D721Med (cell line): ENCODE measurements around the gene USP2.

ENCODE experiments used
- DNase-seq: peaks from one replicate; pipeline ENCODE4 v3.0.0; 2011; ENCODE audit warnings: low spot score; ENCODE audit not compliant: insufficient read length
- FAIRE-seq: peaks from 2 replicates; lab custom pipeline; 2011; peaks lifted over from hg19 to GRCh38; lab: Jason Lieb, UNC
- TF ChIP-seq, protein P1 (sequence below): IDR thresholded peaks from 2 replicates; pipeline ENCODE4 v1.5.1; 2012; ENCODE audit warnings: mild to moderate bottlenecking, control low read depth; ENCODE audit not compliant: insufficient read depth; ENCODE audit errors: missing control alignments

The USP2 gene

DNA sequence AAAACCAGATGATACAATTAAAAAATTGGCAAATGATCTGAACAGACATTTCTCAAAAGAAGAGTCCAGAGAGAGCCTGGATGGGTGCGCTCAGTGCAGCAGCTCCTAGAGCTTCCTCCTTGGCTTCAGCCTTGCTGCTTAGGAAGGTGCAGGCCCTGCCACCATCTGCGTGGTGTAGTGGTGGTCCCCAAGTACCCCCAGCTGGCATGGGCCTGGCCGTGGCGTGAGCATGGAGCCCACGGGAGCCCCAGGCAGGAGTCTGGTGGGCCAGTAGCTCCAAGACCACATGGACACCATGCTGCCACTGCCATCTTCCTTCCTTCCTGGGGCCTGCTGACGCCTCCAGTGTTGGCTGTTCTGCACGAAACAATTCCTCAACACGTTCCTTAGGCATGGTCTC lies 21.0 kb upstream of the USP2 start:
- FAIRE-seq (no peak), DNase-seq (no peak)
- TF ChIP-seq, protein P1, sequence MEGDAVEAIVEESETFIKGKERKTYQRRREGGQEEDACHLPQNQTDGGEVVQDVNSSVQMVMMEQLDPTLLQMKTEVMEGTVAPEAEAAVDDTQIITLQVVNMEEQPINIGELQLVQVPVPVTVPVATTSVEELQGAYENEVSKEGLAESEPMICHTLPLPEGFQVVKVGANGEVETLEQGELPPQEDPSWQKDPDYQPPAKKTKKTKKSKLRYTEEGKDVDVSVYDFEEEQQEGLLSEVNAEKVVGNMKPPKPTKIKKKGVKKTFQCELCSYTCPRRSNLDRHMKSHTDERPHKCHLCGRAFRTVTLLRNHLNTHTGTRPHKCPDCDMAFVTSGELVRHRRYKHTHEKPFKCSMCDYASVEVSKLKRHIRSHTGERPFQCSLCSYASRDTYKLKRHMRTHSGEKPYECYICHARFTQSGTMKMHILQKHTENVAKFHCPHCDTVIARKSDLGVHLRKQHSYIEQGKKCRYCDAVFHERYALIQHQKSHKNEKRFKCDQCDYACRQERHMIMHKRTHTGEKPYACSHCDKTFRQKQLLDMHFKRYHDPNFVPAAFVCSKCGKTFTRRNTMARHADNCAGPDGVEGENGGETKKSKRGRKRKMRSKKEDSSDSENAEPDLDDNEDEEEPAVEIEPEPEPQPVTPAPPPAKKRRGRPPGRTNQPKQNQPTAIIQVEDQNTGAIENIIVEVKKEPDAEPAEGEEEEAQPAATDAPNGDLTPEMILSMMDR: no peak

GRCh38 chr11:119400860-119401259 lies 19.4 kb upstream of the USP2 start:
- TF ChIP-seq, protein P1: no peak
- no peak for FAIRE-seq
- DNase-seq: no peak

- TF ChIP-seq, protein P1: no peak
- DNase-seq: no peak
- no peak for FAIRE-seq
These were observed 16.2 kb upstream of the USP2 start for GRCh38 chr11:119397740-119398139.

DNA sequence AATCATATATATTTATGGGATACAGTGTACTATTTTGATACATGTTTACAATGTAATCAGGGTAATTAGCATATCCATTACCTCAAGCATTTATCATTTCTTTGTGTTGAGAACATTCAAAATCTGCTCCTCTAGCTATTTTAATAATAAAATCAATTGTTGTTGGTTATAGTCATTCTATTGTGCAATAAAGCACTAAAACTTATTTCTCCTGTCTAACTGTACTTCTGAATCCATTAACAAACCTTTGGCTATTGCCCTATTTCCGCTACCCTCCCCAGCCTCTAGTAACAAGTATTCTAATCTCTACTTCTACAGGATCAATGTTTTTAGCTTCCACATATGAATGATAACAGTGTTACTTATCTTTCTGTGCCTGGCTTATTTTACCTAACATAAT lies 15.3 kb upstream of the USP2 start:
- FAIRE-seq: no peak
- TF ChIP-seq, protein P1: no peak
- DNase-seq: no peak

- TF ChIP-seq, protein P1: no peak
- no peak for FAIRE-seq
- DNase-seq: no peak
These were observed 9.8 kb upstream of the USP2 start for GRCh38 chr11:119391275-119391674.

DNA sequence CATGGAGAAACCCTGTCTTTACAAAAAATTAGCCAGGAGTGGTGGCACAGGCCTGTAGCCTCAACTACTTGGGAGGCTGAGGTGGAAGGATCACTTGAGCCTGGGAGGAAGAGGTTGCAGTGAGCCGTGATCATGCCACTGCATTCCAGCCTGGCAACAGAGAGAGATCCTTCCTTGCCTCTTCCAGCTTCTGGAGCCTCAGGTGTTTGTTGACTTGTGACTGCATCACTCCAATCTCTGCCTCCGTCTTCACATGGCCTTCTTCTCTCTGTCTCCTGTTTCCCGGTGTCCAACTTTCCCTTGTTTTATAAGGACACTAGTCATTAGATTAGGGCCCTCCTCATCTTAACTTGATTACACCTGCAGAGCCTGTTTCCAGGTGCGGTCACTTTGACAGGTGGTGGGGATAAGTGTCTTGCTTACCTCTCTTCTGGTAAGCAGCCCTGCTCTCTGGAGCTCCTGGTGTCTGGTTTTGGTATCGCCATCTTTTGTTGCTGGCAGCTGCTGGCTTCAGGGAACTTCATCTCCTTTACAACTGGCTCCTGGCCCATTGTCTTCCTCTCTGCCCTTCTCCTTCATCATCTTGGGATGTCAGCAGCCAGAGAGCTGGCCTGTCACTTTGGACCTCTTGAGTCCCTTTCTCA lies 8.2 kb upstream of the USP2 start:
- TF ChIP-seq, protein P1: no peak
- FAIRE-seq (no peak), DNase-seq (no peak)

DNA sequence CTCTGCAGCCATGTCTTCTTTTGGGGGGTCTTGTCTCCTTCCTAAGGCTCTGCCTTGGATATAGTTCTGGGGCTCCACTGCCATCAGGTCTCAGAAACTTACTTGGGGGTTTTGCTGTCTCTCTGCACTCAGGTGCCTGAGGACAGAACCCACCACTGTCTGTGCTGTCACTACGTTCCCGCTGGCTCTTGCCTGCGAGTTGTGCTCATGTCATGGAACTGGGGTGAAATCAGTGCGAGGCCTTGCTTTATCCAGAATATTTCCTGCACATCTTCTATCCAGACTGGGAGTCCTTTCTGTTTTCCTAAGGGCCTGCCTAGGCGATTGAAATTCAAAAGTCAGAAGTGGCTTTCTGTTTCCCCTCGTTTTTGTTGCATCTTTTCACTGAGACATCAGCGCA lies 6.6 kb upstream of the USP2 start:
- TF ChIP-seq, protein P1: no peak
- FAIRE-seq (no peak), DNase-seq (no peak)
